A673 (cell line): ENCODE results near the gene CYTH4.

ENCODE experiments used
- EZH2 ChIP-seq: fragments of 200-600 bp; sonication (generic); IDR thresholded peaks from 2 replicates; pipeline ENCODE4 v1.6.1; 2017; ENCODE audit warnings: borderline replicate concordance, low read depth, mild to moderate bottlenecking, mixed read lengths, antibody characterized with exemption, low read length; ENCODE audit not compliant: poor library complexity, severe bottlenecking
- TF ChIP-seq, protein P1 (sequence below): fragments of 300-800, 200-600 bp; sonication (generic); conservative IDR thresholded peaks from 2 replicates; pipeline ENCODE4 v1.5.1; 2017; ENCODE audit warnings: low read depth, mild to moderate bottlenecking, antibody characterized with exemption, low read length, moderate library complexity, mixed read lengths

- TF ChIP-seq, protein P1, sequence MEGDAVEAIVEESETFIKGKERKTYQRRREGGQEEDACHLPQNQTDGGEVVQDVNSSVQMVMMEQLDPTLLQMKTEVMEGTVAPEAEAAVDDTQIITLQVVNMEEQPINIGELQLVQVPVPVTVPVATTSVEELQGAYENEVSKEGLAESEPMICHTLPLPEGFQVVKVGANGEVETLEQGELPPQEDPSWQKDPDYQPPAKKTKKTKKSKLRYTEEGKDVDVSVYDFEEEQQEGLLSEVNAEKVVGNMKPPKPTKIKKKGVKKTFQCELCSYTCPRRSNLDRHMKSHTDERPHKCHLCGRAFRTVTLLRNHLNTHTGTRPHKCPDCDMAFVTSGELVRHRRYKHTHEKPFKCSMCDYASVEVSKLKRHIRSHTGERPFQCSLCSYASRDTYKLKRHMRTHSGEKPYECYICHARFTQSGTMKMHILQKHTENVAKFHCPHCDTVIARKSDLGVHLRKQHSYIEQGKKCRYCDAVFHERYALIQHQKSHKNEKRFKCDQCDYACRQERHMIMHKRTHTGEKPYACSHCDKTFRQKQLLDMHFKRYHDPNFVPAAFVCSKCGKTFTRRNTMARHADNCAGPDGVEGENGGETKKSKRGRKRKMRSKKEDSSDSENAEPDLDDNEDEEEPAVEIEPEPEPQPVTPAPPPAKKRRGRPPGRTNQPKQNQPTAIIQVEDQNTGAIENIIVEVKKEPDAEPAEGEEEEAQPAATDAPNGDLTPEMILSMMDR: no peak
- TF ChIP-seq EZH2: no peak
Observed at GRCh38 chr22:37308385-37309200, 26.3 kb downstream of the CYTH4 start.
